ENCODE data around the gene THSD7B. TPM values are rescaled to one million over a fixed set of nuclear protein-coding genes. Genes with fewer than 3 reads are reported as not detected.

The THSD7B gene
- total RNA-seq, 2 donors from 2014 or later, result 0.95 to 12.7 TPM

DNA sequence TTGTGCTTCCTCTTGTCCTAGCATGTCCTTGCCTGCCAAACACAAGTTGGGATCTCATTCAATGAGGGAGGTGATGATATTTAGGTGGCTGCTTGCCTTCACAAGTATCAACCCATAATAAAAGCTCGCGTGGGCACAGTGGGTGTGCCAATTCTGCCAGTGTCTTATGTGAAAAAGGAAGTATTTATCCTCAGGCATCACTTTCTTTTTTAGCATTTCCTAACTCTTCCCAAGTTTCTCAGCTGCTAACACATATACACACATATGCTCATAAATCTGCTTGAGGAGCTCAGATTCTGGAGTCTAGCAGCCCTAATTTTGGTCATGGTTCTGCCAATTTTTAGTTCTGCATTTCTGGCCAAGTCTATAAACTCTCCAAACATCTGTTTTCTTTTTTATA, 879.4 kb downstream of the THSD7B start:
- Histone ChIP-seq H3K9me3 (no peaks in the 10 kb centered on the region), H3K27me3 (replicated peaks; ENCODE audit: insufficient read depth) (no peaks in the 10 kb centered on the region), H3K27ac (no peak overlapping the region), H3K4me3 (no peak overlapping the region), H3K4me1 (ENCODE audit: control insufficient read depth in 1 of 2, low read depth in 2 of 2) (no peaks in the 10 kb centered on the region), H3K36me3 (no peaks in the 10 kb centered on the region)
- ATAC-seq (ENCODE audit: insufficient number of reproducible peaks, low FRiP score, low read depth), result no peak
- DNase-seq (ENCODE audit: low spot score), result no peak
- no peak for TF ChIP-seq CTCF (IDR thresholded peaks at IDR 0.05)

DNA sequence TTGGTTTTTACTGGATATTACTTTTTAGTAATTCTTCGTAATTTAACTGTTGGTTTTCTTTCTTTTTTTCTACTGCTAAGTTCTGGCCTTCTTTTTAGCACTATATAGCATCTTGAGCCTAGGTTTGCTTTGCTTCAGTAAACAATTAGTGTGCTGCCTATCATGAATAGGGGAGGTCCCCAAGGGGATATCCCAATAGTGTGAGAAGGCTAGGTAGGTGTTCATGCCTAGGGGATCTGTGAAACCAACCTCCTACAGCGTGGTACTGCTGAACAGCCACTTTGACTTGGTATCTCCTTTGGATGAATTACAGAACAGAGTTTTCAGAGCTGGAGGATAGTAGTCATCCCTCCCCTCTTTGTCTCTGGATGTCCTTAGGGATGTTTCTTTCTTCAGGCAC, 888.7 kb downstream of the THSD7B start:
- Histone ChIP-seq H3K4me3 (no peak overlapping the region), H3K27me3 (replicated peaks; ENCODE audit: insufficient read depth) (no peaks in the 10 kb centered on the region), H3K27ac (no peak overlapping the region), H3K36me3 (no peaks in the 10 kb centered on the region), H3K4me1 (ENCODE audit: control insufficient read depth in 1 of 2, low read depth in 2 of 2) (no peaks in the 10 kb centered on the region), H3K9me3 (no peaks in the 10 kb centered on the region)
- ATAC-seq (ENCODE audit: insufficient number of reproducible peaks, low FRiP score, low read depth), result no peak
- DNase-seq (ENCODE audit: low spot score), result no peak
- TF ChIP-seq CTCF (IDR thresholded peaks at IDR 0.05), result no peak

DNA sequence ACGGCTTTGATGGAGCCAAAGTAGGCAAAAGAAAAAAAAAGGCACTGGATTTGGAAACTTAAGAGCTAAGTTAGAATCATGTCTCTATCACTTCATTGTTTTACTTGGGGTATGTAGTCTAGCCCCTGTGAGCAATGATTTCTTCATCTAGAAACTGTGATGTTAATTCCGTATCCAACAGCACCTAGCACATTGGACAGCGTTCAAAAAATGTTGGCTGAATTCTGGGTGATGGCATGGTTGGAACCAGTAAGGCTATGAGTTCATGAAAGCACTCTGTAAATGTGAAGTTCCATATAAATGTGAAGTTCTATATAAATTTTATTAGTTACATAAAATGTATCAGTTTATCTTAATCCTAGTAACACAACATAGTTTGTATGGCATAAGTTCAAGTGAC, 890.5 kb downstream of the THSD7B start:
- Histone ChIP-seq H3K27ac (no peak overlapping the region), H3K27me3 (replicated peaks; ENCODE audit: insufficient read depth) (no peaks in the 10 kb centered on the region), H3K4me3 (no peak overlapping the region), H3K4me1 (ENCODE audit: control insufficient read depth in 1 of 2, low read depth in 2 of 2) (no peaks in the 10 kb centered on the region), H3K9me3 (no peaks in the 10 kb centered on the region), H3K36me3 (no peaks in the 10 kb centered on the region)
- DNase-seq (ENCODE audit: low spot score), result no peak
- no peak for TF ChIP-seq CTCF (IDR thresholded peaks at IDR 0.05)
- ATAC-seq (ENCODE audit: insufficient number of reproducible peaks, low FRiP score, low read depth), result no peak

DNA sequence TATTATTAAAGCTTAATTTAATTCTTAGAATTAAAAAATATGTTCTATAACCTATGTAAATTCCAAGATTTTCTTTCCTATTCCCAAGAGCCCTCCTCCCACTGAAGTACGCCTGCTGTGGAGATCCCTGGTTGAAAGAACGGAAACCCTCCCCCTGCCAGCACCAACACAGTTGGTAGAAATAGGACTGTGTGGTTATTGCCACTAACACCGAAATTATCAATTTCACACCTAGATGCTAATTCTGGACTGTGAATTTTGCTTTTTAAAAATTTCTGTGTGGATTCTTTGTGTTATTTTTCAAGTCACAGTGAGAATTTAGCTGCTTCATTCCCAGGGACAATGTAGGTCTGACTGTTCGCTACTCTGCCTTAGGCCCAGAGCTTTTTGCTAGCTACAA, 893.1 kb downstream of the THSD7B start:
- H3K4me3 ChIP-seq, result no peak overlapping the region
- no peak overlapping the region for H3K27ac ChIP-seq
- H3K9me3 ChIP-seq, result no peaks in the 10 kb centered on the region
- H3K36me3 ChIP-seq, result no peaks in the 10 kb centered on the region
- DNase-seq (ENCODE audit: low spot score) (no peak), ATAC-seq (ENCODE audit: insufficient number of reproducible peaks, low FRiP score, low read depth) (no peak)
- H3K4me1 ChIP-seq (ENCODE audit: control insufficient read depth in 1 of 2, low read depth in 2 of 2), result no peaks in the 10 kb centered on the region
- no peak for TF ChIP-seq CTCF (IDR thresholded peaks at IDR 0.05)
- H3K27me3 ChIP-seq (replicated peaks; ENCODE audit: insufficient read depth), result no peaks in the 10 kb centered on the region

- Histone ChIP-seq H3K27ac (no peak overlapping the region), H3K9me3 (no peaks in the 10 kb centered on the region), H3K4me3 (no peak overlapping the region), H3K27me3 (replicated peaks; ENCODE audit: insufficient read depth) (no peaks in the 10 kb centered on the region), H3K4me1 (ENCODE audit: control insufficient read depth in 1 of 2, low read depth in 2 of 2) (no peaks in the 10 kb centered on the region), H3K36me3 (no peaks in the 10 kb centered on the region)
- no peak for DNase-seq (ENCODE audit: low spot score)
- no peak for ATAC-seq (ENCODE audit: insufficient number of reproducible peaks, low FRiP score, low read depth)
- TF ChIP-seq CTCF (IDR thresholded peaks at IDR 0.05), result no peak
Measured at GRCh38 chr2:137659616-137660015, 894.3 kb downstream of the THSD7B start.
